ENCODE measurements around the gene BRINP1. TPM values are rescaled to one million over a fixed set of nuclear protein-coding genes. Genes with fewer than 3 reads are reported as not detected.

BRINP1 gene
- total RNA-seq, 1 donor from 2014 or later: 1.9 TPM

- no peak for DNase-seq (ENCODE audit: low spot score)
Measured at GRCh38 chr9:119343059-119343990, 25.9 kb downstream of the BRINP1 start.

DNA sequence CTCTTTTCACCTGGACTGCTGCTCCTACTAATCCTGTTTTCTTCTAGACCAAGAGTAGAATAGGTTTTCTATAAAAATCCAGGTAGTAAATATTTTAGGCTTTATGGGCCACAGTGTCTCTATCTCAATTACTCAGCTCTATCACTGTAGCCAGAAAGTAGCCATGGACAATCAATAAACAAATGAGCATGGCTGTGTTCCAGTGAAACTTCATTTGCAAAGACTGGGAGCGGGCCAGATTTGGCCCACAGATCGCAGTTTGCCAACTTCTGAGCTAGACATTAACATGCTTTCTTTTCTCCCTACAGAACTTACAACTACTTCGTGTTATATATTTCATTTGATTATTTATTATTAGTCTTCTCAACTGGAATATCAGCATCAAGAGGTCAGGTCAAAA lies 30.2 kb downstream of the BRINP1 start:
- DNase-seq (ENCODE audit: low spot score): no peak

- peak; percentile 33 for DNase-seq (ENCODE audit: low spot score)
Measured at GRCh38 chr9:119337573-119337972, 31.7 kb downstream of the BRINP1 start.

- no peak for DNase-seq (ENCODE audit: low spot score)
Measured at GRCh38 chr9:119334745-119335144, 34.5 kb downstream of the BRINP1 start.

GRCh38 chr9:119333507-119334229 lies 35.6 kb downstream of the BRINP1 start:
- no peak for DNase-seq (ENCODE audit: low spot score)

DNA sequence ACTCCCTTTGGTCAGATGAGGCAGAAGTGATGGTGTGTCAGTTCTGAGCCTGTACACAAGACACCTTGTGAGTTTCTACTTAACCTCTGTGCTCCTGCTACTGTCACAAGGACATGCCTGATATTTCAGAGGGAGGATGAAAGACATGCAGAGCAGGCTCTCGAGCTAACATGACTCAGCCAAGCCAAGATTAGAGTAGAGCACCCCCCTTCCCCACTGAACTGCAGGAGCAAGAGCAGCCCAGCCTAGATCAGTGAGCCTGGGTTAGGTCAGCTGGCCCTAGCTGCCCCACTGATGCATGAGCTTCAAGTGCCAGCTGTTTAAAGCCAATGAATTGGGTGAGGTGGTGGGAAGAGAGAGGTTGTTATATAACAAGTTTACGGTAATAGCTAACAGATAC lies 36.7 kb downstream of the BRINP1 start:
- DNase-seq (ENCODE audit: low spot score): no peak

- DNase-seq (ENCODE audit: low spot score): no peak
Measured at GRCh38 chr9:119322184-119322583, 47.1 kb downstream of the BRINP1 start.

GRCh38 chr9:119318371-119318770 lies 50.9 kb downstream of the BRINP1 start:
- DNase-seq (ENCODE audit: low spot score): peak; percentile 27

- DNase-seq (ENCODE audit: low spot score): no peak
Measured at GRCh38 chr9:119313846-119314245, 55.4 kb downstream of the BRINP1 start.

DNA sequence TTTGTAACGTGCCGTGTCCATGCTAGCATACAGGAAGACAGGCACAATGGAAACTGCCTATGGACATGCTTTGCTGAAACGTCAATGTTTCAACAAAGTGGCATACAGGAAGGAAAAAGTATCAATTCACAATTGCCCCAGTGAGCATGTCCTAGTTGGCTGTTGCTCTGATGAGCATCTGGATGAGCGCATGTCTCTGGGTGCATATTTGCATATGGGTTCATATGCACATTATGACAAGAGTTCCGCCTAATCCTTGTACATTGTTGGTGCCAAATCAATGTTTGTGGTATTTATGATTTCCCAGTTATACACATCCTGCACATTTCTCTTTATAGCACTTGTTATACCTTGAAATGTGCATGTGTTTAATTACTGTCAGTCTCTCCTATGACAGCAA lies 58.5 kb downstream of the BRINP1 start:
- DNase-seq (ENCODE audit: low spot score): no peak

- no peak for DNase-seq (ENCODE audit: low spot score)
Measured at GRCh38 chr9:119307471-119307870, 61.8 kb downstream of the BRINP1 start.

DNA sequence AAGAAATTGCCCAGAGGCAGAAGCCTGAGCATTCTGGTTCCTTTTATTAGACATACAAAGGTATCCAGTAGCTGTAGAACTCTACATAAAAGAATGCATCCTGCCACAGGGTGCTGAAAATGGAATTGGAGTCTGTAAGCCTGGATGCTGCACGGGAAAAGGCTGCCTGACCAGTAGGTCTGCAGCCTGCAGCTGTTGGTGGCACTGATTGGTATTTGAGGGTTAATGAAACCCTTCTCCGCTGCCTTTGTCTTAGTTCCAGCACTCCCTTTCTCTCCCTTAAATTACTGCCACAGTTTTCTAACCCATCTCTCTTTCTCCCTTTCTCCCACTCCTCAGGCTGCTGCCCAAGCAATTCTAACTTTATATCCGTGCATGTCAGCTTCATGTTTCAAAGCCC lies 64.7 kb downstream of the BRINP1 start:
- no peak for DNase-seq (ENCODE audit: low spot score)

GRCh38 chr9:119302988-119303698 lies 66.1 kb downstream of the BRINP1 start:
- DNase-seq (ENCODE audit: low spot score): no peak

GRCh38 chr9:119298076-119298853 lies 71.0 kb downstream of the BRINP1 start:
- no peak for DNase-seq (ENCODE audit: low spot score)

- no peak for DNase-seq (ENCODE audit: low spot score)
Measured at GRCh38 chr9:119291554-119291953, 77.7 kb downstream of the BRINP1 start.

- peak; percentile 54 for DNase-seq (ENCODE audit: low spot score)
Measured at GRCh38 chr9:119289740-119290433, 79.3 kb downstream of the BRINP1 start.

- peak; percentile 40 for DNase-seq (ENCODE audit: low spot score)
Measured at GRCh38 chr9:119284587-119285337, 84.5 kb downstream of the BRINP1 start.

DNA sequence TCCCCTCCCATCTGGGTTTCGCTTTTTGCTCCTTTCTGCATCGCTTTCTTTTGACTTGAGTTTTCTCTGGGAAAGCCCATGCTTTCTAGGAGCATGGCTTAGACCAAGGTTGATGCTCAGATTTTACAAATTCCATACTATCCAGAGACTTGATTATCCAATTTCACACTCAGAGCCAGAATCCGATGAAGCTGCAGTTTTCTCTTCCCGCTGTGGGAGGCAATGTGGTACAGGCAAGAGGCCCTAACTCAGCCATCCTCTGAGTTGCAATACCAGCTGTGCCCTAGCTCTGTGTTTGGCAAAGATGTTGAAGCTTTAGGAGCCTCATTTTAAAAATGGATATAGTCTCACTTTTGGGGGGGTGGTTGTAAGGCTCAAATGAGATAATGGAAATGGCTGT lies 85.1 kb downstream of the BRINP1 start:
- peak; percentile 17 for DNase-seq (ENCODE audit: low spot score)

DNA sequence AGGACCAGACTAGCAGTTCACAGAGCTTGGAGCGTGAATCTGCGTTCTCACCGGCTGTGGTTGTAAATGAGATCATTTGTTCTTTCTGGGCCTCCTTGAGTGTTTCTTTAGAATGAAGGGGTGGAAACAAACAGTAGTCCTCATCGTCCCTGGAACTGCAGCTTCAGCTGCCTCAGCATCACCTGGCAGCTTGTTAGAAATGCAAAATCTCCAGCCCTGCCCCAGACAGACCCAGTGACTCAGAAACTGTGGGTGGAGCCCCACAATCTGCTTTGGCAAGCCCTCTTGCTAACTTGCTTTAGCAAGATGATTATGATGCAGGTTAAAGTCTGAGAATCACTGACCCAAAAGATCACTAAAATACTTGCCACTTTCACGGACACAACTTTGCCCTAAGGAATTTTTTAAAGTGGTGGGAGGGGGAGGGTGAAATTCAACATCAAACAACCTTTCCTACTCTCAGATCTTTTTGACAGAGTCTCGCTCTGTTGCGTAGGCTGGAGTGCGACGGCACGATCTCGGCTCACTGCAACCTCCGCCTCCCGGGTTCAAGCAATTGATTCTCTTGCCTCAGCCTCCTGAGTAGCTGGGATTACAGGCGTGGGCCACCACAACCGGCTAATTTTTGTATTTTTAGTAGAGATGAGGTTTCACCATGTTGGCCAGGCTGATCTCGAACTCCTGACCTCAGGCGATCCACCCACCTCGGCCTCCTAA lies 86.0 kb downstream of the BRINP1 start:
- DNase-seq (ENCODE audit: low spot score): peak; percentile 70
